K562 (cell line): ENCODE measurements around the gene MOXD1.

ENCODE experiments used
- KAT7 ChIP-seq: sonication (generic); formaldehyde crosslinking; IDR thresholded peaks from 2 replicates; pipeline ENCODE4 v1.8.0; 2022; ENCODE audit warnings: missing genetic modification reagents, mild to moderate bottlenecking, borderline replicate concordance
- KAT8 ChIP-seq: fragments of 450-650 bp; IDR thresholded peaks from 2 replicates; pipeline ENCODE4 v1.6.1; 2016; ENCODE audit warnings: low read depth, mild to moderate bottlenecking
- NONO ChIP-seq, 2 experiments: fragments of 200-400 bp in 1 of 2; fragments of 450-650 bp in 1 of 2; formaldehyde crosslinking in 1 of 2; IDR thresholded peaks; 2 replicates each; pipeline ENCODE4 v1.6.1; 2017; ENCODE audit warnings: low read depth in 2 of 2, mild to moderate bottlenecking in 2 of 2, moderate library complexity in 2 of 2, low read length in 1 of 2
- POLR2A ChIP-seq: fragments of 450-650 bp; conservative IDR thresholded peaks from 2 replicates; pipeline ENCODE4 v1.6.1; 2016
- RAD51 ChIP-seq: fragments of 450-650 bp; IDR thresholded peaks from 2 replicates; pipeline ENCODE4 v1.7.1; 2016; ENCODE audit warnings: low read depth, mild to moderate bottlenecking, borderline replicate concordance
- RCOR1 ChIP-seq, 2 experiments: IDR thresholded peaks; 2 replicates each; pipeline ENCODE4 v1.6.1; 2012; ENCODE audit warnings: low read depth in 2 of 2, low read length in 2 of 2, borderline replicate concordance in 1 of 2, improper control_type of control experiment in 1 of 2
- RHOXF2B ChIP-seq: fragments of 250-450 bp; sonication (Bioruptor Pico); conservative IDR thresholded peaks from 2 replicates; pipeline ENCODE4 v1.5.1; 2021
- ZNF324 ChIP-seq: fragments of 250-450 bp; sonication (Bioruptor Pico); IDR thresholded peaks from 2 replicates; pipeline ENCODE4 v1.4.0; 2020; ENCODE audit warnings: mild to moderate bottlenecking
- ZNF764 ChIP-seq: fragments of 250-450 bp; sonication (Bioruptor Pico); IDR thresholded peaks from 2 replicates; pipeline ENCODE4 v1.4.0; 2020; ENCODE audit warnings: low read depth, mild to moderate bottlenecking, moderate library complexity
- TF ChIP-seq, protein P1 (sequence below): sonication (generic); formaldehyde crosslinking; IDR thresholded peaks from 2 replicates; pipeline ENCODE4 v1.5.0; 2020; ENCODE audit warnings: missing genetic modification reagents
- TF ChIP-seq, protein P2 (sequence below), 3 experiments: IDR thresholded peaks in 2 of 3; conservative IDR thresholded peaks in 1 of 3; 2 replicates each; pipeline ENCODE4 v1.5.1; 2011 to 2012; ENCODE audit warnings: low read length in 3 of 3, mild to moderate bottlenecking in 3 of 3, control low read depth in 2 of 3, improper control_type of control experiment in 1 of 3, inconsistent platforms in 1 of 3, low read depth in 1 of 3, mixed read lengths in 1 of 3, moderate library complexity in 1 of 3; ENCODE audit not compliant: insufficient read depth in 2 of 3
- TF ChIP-seq, protein P3 (sequence below): fragments of 250-450 bp; sonication (Bioruptor Pico); IDR thresholded peaks from 2 replicates; pipeline ENCODE4 v1.5.0; 2021; ENCODE audit warnings: mild to moderate bottlenecking, borderline replicate concordance

DNA sequence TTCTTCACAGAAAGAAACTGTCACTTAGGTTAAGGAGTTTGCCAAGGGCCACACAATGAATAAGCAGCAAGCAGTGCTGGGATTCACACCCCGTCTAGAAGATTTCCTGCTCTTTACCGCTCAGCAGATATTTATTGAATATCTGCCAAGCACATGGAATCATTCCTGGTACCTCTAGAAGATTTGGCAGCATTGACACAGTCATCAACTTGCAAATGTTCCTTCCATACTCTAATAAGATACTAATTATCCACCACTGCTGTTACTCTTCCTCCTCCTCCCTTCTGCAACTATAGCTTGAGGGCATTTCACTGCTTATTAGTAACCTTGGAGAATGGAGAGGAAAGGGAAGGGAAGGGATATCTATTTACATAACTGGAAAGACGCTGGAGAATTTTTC is 13.0 kb downstream of the MOXD1 start:
- TF ChIP-seq POLR2A (no peak), RCOR1 (IDR thresholded peaks at IDR 0.05; ENCODE audit: borderline replicate concordance in 1 of 2, low read depth in 2 of 2, low read length in 2 of 2) (no peak), NONO (IDR thresholded peaks at IDR 0.05; ENCODE audit: low read depth in 2 of 2, low read length in 1 of 2) (no peak), RHOXF2B (CRISPR knock-in tag) (no peak), ZNF324 (CRISPR knock-in tag) (no peak), ZNF764 (CRISPR knock-in tag) (no peak), KAT7 (CRISPR knock-in tag) (no peak), RAD51 (no peak), KAT8 (no peak)
- TF ChIP-seq, protein P1, sequence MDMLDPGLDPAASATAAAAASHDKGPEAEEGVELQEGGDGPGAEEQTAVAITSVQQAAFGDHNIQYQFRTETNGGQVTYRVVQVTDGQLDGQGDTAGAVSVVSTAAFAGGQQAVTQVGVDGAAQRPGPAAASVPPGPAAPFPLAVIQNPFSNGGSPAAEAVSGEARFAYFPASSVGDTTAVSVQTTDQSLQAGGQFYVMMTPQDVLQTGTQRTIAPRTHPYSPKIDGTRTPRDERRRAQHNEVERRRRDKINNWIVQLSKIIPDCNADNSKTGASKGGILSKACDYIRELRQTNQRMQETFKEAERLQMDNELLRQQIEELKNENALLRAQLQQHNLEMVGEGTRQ (CRISPR knock-in tag) = no peak
- TF ChIP-seq, protein P2, sequence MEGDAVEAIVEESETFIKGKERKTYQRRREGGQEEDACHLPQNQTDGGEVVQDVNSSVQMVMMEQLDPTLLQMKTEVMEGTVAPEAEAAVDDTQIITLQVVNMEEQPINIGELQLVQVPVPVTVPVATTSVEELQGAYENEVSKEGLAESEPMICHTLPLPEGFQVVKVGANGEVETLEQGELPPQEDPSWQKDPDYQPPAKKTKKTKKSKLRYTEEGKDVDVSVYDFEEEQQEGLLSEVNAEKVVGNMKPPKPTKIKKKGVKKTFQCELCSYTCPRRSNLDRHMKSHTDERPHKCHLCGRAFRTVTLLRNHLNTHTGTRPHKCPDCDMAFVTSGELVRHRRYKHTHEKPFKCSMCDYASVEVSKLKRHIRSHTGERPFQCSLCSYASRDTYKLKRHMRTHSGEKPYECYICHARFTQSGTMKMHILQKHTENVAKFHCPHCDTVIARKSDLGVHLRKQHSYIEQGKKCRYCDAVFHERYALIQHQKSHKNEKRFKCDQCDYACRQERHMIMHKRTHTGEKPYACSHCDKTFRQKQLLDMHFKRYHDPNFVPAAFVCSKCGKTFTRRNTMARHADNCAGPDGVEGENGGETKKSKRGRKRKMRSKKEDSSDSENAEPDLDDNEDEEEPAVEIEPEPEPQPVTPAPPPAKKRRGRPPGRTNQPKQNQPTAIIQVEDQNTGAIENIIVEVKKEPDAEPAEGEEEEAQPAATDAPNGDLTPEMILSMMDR (IDR thresholded peaks at IDR 0.05 in 2 of 3, conservative IDR thresholded peaks at IDR 0.05 in 1 of 3; ENCODE audit: insufficient read depth in 2 of 3, low read depth in 1 of 3, low read length in 3 of 3) = no peak
- TF ChIP-seq, protein P3, sequence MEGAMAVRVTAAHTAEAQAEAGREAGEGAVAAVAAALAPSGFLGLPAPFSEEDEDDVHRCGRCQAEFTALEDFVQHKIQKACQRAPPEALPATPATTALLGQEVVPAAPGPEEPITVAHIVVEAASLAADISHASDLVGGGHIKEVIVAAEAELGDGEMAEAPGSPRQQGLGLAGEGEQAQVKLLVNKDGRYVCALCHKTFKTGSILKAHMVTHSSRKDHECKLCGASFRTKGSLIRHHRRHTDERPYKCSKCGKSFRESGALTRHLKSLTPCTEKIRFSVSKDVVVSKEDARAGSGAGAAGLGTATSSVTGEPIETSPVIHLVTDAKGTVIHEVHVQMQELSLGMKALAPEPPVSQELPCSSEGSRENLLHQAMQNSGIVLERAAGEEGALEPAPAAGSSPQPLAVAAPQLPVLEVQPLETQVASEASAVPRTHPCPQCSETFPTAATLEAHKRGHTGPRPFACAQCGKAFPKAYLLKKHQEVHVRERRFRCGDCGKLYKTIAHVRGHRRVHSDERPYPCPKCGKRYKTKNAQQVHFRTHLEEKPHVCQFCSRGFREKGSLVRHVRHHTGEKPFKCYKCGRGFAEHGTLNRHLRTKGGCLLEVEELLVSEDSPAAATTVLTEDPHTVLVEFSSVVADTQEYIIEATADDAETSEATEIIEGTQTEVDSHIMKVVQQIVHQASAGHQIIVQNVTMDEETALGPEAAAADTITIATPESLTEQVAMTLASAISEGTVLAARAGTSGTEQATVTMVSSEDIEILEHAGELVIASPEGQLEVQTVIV = no peak
